ENCODE results near the gene GSTM2. TPM values are rescaled to one million over a fixed set of nuclear protein-coding genes. Genes with fewer than 3 reads are reported as not detected.
A peak's percentile ranks its signal among the peaks of the same experiment; 100 is the strongest.

Gene GSTM2
- total RNA-seq, 4 donors from 2014 or later: 27.0 to 87.5 (median 57.2) TPM

GRCh38 chr1:109637446-109637845 is 30.4 kb upstream of the GSTM2 start:
- no peak for TF ChIP-seq POLR2A (IDR thresholded peaks at IDR 0.05)
- TF ChIP-seq, protein P1, sequence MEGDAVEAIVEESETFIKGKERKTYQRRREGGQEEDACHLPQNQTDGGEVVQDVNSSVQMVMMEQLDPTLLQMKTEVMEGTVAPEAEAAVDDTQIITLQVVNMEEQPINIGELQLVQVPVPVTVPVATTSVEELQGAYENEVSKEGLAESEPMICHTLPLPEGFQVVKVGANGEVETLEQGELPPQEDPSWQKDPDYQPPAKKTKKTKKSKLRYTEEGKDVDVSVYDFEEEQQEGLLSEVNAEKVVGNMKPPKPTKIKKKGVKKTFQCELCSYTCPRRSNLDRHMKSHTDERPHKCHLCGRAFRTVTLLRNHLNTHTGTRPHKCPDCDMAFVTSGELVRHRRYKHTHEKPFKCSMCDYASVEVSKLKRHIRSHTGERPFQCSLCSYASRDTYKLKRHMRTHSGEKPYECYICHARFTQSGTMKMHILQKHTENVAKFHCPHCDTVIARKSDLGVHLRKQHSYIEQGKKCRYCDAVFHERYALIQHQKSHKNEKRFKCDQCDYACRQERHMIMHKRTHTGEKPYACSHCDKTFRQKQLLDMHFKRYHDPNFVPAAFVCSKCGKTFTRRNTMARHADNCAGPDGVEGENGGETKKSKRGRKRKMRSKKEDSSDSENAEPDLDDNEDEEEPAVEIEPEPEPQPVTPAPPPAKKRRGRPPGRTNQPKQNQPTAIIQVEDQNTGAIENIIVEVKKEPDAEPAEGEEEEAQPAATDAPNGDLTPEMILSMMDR (IDR thresholded peaks at IDR 0.05): no peak
- TF ChIP-seq POLR2AphosphoS5 (IDR thresholded peaks at IDR 0.05): no peak
- TF ChIP-seq EP300 (IDR thresholded peaks at IDR 0.05; ENCODE audit: low read depth): no peak
- Histone ChIP-seq H3K27me3 (no peaks in the 10 kb centered on the region), H3K4me1 (peaks cover 0 to 23% (median 11%) of the 10 kb centered on the region in 4 donors), H3K9me3 (no peaks in the 10 kb centered on the region), H3K27ac (no peak overlapping the region), H3K36me3 (no peaks in the 10 kb centered on the region), H3K4me3 (no peak overlapping the region)
- in situ Hi-C loops (cut with MboI; ENCODE audit: low pct_ligation_motif_present in 1 of 4, low pct_unique_long_range_greater_than_20kb in 1 of 4, low sequenced_read_pairs in 3 of 4): loop anchor here in 1 of 4 donors (10.0 kb wide), 1 partner anchor 347 kb away; the partner anchor contains the start of gene AHCYL1
- DNase-seq: no peak
- intact Hi-C loops (cut with DNase I; ENCODE audit: low total_unique reads): no loop called here
- 80 to 93% methylated on average over 3 to 7 of the region's 7 CpGs for WGBS, 2 donors (ENCODE audit: low coverage in 1 of 2)

DNA sequence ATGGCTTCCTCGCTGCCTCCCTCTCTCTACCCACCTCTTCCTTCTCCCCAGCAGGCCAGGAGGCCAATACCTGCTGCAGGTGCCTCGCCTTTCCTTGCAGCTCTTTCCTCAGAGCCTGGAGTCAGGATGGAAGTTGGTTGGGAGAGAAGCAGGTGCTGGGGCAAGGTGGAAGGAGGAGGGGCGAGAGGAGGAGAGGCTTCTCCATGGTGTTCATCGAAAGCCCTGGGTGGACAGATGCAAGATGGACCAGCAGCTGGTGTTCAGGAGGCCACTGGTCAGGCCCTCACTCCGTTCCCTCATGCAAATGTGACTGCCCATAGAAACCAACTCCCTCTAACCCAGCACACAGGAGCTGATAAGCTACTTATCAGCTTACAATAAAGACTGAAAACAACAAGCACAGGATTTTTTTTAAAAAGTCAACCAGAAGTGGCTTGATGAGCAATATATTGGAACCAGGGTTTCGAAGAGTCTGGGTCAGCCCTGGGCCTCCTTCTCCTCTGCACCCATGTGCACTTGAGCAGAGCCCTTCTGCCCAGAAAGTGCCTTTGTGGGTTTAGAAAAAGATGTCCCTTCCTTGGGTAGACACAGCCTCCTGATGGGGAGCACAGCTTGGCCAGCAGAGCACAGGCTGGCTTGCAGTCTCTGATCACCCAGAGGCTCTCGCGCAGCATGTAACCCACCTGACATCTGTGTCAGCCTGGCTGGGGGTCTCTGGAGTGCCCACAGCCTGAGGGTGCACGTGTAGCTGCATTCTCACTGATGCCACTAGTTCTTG is 28.6 kb upstream of the GSTM2 start:
- WGBS, 2 donors (ENCODE audit: low coverage in 1 of 2): 81 to 82% methylated on average over 4 to 9 of the region's 9 CpGs

GRCh38 chr1:109639841-109640184 is 28.0 kb upstream of the GSTM2 start:
- WGBS, 2 donors (ENCODE audit: low coverage in 1 of 2): 52% methylated on average over 6 of the region's 6 CpGs; no CpG with 5 or more reads in 1 of the 2 donors
- peak; percentile 7 for DNase-seq
- H3K4me3 ChIP-seq: no peak overlapping the region
- no peak overlapping the region for H3K27ac ChIP-seq
- in situ Hi-C loops (cut with MboI; ENCODE audit: low pct_ligation_motif_present in 1 of 4, low pct_unique_long_range_greater_than_20kb in 1 of 4, low sequenced_read_pairs in 3 of 4) (loop anchor here in 2 of 4 donors (5.0 to 10.0 kb wide), 2 partner anchors 132 to 345 kb away; partner anchors contain the start of gene AHCYL1 (in 1 of the 2)), intact Hi-C loops (cut with DNase I; ENCODE audit: low total_unique reads) (loop anchor here (5.0 kb wide), 1 partner anchor 132 kb away; no protein-coding TSS in a partner anchor)
- H3K27me3 ChIP-seq: no peaks in the 10 kb centered on the region
- peaks cover 6 to 15% (median 8%) of the 10 kb centered on the region in 4 donors for H3K4me1 ChIP-seq
- H3K9me3 ChIP-seq: no peaks in the 10 kb centered on the region
- H3K36me3 ChIP-seq: no peaks in the 10 kb centered on the region
- TF ChIP-seq POLR2A (IDR thresholded peaks at IDR 0.05) (no peak), POLR2AphosphoS5 (IDR thresholded peaks at IDR 0.05) (no peak), EP300 (IDR thresholded peaks at IDR 0.05; ENCODE audit: low read depth) (no peak)
- TF ChIP-seq, protein P1 (IDR thresholded peaks at IDR 0.05): no peak

More for the DNA sequence above, 28.6 kb upstream of the GSTM2 start:
- Histone ChIP-seq H3K36me3 (no peaks in the 10 kb centered on the region), H3K4me1 (peaks cover 7 to 15% (median 10%) of the 10 kb centered on the region in 4 donors), H3K27me3 (no peaks in the 10 kb centered on the region), H3K9me3 (no peaks in the 10 kb centered on the region), H3K4me3 (no peak overlapping the region), H3K27ac (no peak overlapping the region)
- DNase-seq: no peak
- intact Hi-C loops (cut with DNase I; ENCODE audit: low total_unique reads) (no loop called here), in situ Hi-C loops (cut with MboI; ENCODE audit: low pct_ligation_motif_present in 1 of 4, low pct_unique_long_range_greater_than_20kb in 1 of 4, low sequenced_read_pairs in 3 of 4) (loop anchor here in 1 of 4 donors (10.0 kb wide), 1 partner anchor 346 kb away; the partner anchor contains the start of gene AHCYL1)
- TF ChIP-seq POLR2A (IDR thresholded peaks at IDR 0.05) (no peak), POLR2AphosphoS5 (IDR thresholded peaks at IDR 0.05) (no peak), EP300 (IDR thresholded peaks at IDR 0.05; ENCODE audit: low read depth) (no peak)
- TF ChIP-seq, protein P1 (IDR thresholded peaks at IDR 0.05): no peak

GRCh38 chr1:109640285-109640865 is 27.5 kb upstream of the GSTM2 start:
- H3K27me3 ChIP-seq: no peaks in the 10 kb centered on the region
- intact Hi-C loops (cut with DNase I; ENCODE audit: low total_unique reads) (loop anchor here (5.0 kb wide), 1 partner anchor 132 kb away; no protein-coding TSS in a partner anchor), in situ Hi-C loops (cut with MboI; ENCODE audit: low pct_ligation_motif_present in 1 of 4, low pct_unique_long_range_greater_than_20kb in 1 of 4, low sequenced_read_pairs in 3 of 4) (loop anchor here in 1 of 4 donors (5.0 kb wide), 1 partner anchor 132 kb away; no protein-coding TSS in a partner anchor)
- peak; percentile 93 for DNase-seq
- peaks cover 6 to 15% (median 8%) of the 10 kb centered on the region in 4 donors for H3K4me1 ChIP-seq
- no peak overlapping the region for H3K4me3 ChIP-seq
- TF ChIP-seq, protein P1 (IDR thresholded peaks at IDR 0.05): peak; percentile 89 to 99 (median 97)
- TF ChIP-seq EP300 (IDR thresholded peaks at IDR 0.05; ENCODE audit: low read depth): no peak
- H3K9me3 ChIP-seq: no peaks in the 10 kb centered on the region
- H3K36me3 ChIP-seq: no peaks in the 10 kb centered on the region
- 35% methylated on average over 5 of the region's 5 CpGs; no CpG with 5 or more reads in 1 of the 2 donors for WGBS, 2 donors (ENCODE audit: low coverage in 1 of 2)
- H3K27ac ChIP-seq: no peak overlapping the region
